Measurements from ENCODE around the gene SLC35B4.

DNA sequence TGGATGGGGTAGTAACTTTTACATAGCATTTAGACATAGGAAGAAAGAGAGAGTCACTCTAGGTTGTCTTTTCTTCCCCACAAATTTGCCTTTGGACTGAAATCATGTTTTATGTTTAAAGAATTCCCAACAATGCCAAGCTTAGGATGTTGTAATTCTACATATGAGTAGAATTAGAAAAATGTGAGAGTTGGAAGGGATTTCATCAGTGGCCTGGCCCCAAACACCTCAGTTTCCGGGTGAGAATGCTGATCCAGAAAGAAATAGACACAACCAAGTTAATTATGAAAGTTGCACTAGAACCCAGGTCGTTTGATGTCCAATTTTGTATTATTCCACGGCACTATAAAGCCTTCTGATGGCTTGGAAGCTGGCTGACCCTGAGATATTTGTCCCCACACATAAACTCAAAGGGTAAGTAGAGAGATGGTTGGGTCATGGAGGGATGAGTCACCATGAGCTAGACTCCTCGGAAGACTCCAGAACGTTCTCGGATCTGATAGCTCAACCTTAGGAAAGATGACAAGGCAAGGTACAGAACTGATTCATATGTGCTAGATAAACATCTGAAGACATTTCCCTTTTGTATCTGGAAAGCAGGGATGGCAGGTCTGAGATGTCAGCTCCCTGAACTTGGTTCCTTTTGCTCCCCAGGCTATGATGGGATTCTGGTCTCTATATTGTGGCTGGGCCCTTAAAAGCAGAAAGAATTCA lies 48.8 kb upstream of the SLC35B4 start:
- TF ChIP-seq RARB (CRISPR knock-in tag; IDR thresholded peaks at IDR 0.05) (no peak), PATZ1 (CRISPR knock-in tag; IDR thresholded peaks at IDR 0.05; ENCODE audit: borderline replicate concordance) (no peak), ESRRG (CRISPR knock-in tag; IDR thresholded peaks at IDR 0.05) (no peak), CSDC2 (CRISPR knock-in tag; IDR thresholded peaks at IDR 0.05) (no peak), TCF4 (CRISPR knock-in tag; IDR thresholded peaks at IDR 0.05; ENCODE audit: borderline replicate concordance) (no peak), ZNF70 (CRISPR knock-in tag; IDR thresholded peaks at IDR 0.05) (no peak), ZNF8 (CRISPR knock-in tag; IDR thresholded peaks at IDR 0.05) (no peak), ZC3H10 (CRISPR knock-in tag; IDR thresholded peaks at IDR 0.05) (no peak), ZFP3 (CRISPR knock-in tag; IDR thresholded peaks at IDR 0.05) (no peak)

Data from SK-N-SH treated with all-trans-retinoic acid at 6 μM for 48 hours (cell line).